NB4 (cell line): ENCODE results near the gene ITPRID1.
"Not testable (repeated sequence)": the region's sequence is repeated elsewhere in the genome, so short reads cannot be mapped to it uniquely, and the experiment has no call there.

ENCODE experiments used
- DNase-seq: peaks from one replicate; pipeline ENCODE4 v3.0.0; 2010; ENCODE audit warnings: low read depth
- H3K4me3 ChIP-seq: one replicate; pipeline ENCODE4 v1.5.1; 2011; ENCODE audit warnings: mild to moderate bottlenecking, low read depth, low read length, moderate library complexity
- CTCF ChIP-seq: IDR thresholded peaks from one replicate; pipeline ENCODE4 v1.5.1; 2012; ENCODE audit warnings: low read depth, low read length
- MAX ChIP-seq: IDR thresholded peaks from 2 replicates; pipeline ENCODE4 v1.6.1; 2011; ENCODE audit warnings: low read depth, low read length
- MYC ChIP-seq: IDR thresholded peaks from 2 replicates; pipeline ENCODE4 v1.6.1; 2011; ENCODE audit warnings: low read depth, low read length
- POLR2A ChIP-seq: IDR thresholded peaks from 2 replicates; pipeline ENCODE4 v1.6.1; 2011; ENCODE audit warnings: mild to moderate bottlenecking; ENCODE audit not compliant: insufficient read length; ENCODE audit errors: extremely low read depth

ITPRID1 gene

DNA sequence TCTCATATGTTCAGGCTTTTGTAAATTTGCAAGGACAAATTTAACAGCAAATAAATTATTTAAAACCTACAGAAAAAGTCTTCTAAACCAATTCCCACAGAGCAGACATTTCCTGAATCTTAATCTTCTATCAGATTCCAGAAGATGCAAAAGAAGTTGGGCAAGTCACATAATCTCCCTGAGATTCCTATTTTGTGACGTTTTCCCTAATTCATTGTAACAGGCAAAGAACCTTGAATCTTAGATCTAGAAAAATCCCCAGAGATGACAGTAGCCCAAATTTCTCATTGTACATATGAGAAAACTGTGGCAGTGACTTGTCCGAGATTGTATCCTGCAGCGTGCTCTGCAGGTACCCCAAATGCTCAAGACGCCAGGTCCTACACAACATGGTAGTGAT, 4.9 kb downstream of the ITPRID1 start:
- no peak for DNase-seq
- H3K4me3 ChIP-seq = no peak overlapping the region
- TF ChIP-seq POLR2A (no peak), MAX (no peak), MYC (no peak), CTCF (no peak)

DNA sequence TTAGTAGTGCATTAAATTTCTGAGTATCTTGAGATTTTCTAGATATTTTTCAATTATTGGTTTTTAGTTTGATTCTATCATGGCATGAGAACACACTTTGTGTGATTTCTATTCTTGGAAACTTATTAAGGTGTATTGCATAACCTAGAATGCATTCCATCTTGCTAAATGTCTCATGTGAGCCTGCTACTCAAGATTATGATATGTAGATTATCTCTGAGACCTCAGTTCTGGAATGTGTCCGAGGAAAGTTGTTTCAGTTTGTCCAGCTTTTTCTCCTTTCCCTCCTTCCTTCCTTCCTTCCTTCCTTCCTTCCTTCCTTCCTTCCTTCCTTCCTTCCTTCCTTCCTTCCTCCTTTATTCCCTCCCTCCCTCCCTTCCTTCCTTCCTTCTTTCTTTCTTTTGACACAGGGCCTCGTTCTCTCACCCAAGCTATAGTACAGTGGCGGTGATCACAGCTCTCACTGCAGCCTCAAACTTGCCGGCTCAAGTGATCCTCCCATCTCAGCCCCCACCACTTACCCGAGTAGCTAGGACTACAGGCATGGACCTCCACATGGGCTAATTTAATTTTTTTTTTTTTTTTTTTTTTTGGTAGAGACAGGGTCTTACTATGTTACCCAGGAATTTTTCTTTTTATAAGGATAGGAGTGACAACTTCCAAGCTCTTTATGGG, 7.6 kb downstream of the ITPRID1 start:
- no peak for TF ChIP-seq MYC
- no peak for TF ChIP-seq CTCF
- no peak for TF ChIP-seq POLR2A
- TF ChIP-seq MAX = no peak
- no peak for DNase-seq
- H3K4me3 ChIP-seq = no peak overlapping the region

DNA sequence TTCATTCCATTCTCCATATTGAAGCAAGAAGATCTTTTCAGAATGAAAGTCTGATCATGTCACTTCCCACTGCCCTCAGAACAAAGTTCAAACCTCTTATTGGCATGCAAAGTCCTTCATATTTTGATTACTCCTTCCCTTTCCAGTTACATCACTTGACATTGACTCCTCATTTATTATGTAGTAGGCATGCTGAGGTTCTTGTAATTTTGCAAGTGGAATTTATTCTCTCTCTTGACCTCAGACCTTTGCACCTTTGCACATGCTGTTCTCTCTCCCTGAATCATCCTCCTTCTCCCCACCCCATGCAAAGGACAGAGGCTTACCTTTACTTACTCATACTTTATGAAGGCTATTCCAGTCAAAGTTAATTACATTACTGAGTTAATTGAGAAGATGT, 13.0 kb downstream of the ITPRID1 start:
- DNase-seq = no peak
- TF ChIP-seq POLR2A = no peak
- TF ChIP-seq MYC = no peak
- TF ChIP-seq MAX = no peak
- no peak for TF ChIP-seq CTCF
- H3K4me3 ChIP-seq = no peak overlapping the region

DNA sequence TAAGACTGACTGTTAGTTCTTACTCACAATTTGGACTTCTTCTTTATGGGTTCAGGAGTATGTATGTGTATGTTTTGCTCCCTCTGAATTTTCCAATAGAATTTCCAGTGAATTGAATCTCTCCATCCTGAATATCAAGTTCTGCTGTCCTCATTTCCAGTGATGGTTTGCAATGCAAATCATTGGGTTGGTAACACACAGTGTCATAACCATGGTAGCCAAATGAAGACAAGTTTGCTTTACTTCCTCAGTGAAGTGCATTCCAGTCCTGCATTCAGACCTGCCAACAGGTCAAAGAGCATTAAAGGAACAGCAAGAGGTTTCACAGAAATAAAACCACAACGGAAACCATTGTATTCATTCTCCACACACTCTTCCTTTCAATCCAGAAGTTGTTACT, 15.2 kb downstream of the ITPRID1 start:
- H3K4me3 ChIP-seq = no peak overlapping the region
- DNase-seq = no peak
- TF ChIP-seq CTCF (no peak), POLR2A (no peak), MAX (no peak), MYC (no peak)

GRCh38 chr7:31540651-31541185, 26.8 kb downstream of the ITPRID1 start:
- not testable (repeated sequence) for H3K4me3 ChIP-seq, DNase-seq

DNA sequence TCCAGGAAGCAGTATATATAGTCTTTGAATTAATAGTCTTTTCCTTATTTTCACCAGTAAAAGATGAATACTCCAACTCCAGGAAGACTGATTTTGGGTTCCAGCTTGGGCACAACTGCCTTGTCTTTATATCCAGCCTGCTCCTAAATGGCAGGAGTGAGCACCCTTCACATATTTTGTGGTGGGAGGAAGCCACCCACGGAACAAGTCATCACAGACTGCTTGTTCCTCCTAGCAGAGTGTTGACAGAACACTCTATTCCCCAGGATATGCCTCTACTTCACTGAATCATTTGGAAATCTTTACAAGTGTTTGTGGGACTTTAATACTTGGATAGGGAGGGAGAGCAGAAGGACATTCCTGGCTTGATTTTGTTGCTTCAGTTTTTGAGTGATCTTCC, 31.7 kb downstream of the ITPRID1 start:
- no peak overlapping the region for H3K4me3 ChIP-seq
- no peak for DNase-seq
- TF ChIP-seq POLR2A (no peak), MAX (no peak), MYC (no peak), CTCF (no peak)
